GM12874 (cell line): ENCODE measurements around the gene PCLO.

Experiments used
- CTCF ChIP-seq: IDR thresholded peaks from 2 replicates; pipeline ENCODE4 v1.5.1; 2011; ENCODE audit warnings: low read depth, mild to moderate bottlenecking, control low read depth, low read length, moderate library complexity; ENCODE audit not compliant: insufficient read depth

The PCLO gene

GRCh38 chr7:82778021-82778420 is 384.7 kb downstream of the PCLO start:
- TF ChIP-seq CTCF, result no peak

- no peak for TF ChIP-seq CTCF
These were observed 399.8 kb downstream of the PCLO start for GRCh38 chr7:82762880-82763279.

GRCh38 chr7:82760831-82761230 is 401.9 kb downstream of the PCLO start:
- TF ChIP-seq CTCF, result no peak

GRCh38 chr7:82760074-82760473 is 402.6 kb downstream of the PCLO start:
- no peak for TF ChIP-seq CTCF

GRCh38 chr7:82755705-82756551 is 406.8 kb downstream of the PCLO start:
- no peak for TF ChIP-seq CTCF

GRCh38 chr7:82750007-82750406 is 412.7 kb downstream of the PCLO start:
- no peak for TF ChIP-seq CTCF

- no peak for TF ChIP-seq CTCF
These were observed 416.9 kb downstream of the PCLO start for GRCh38 chr7:82745820-82746219.
